ENCODE data around the gene MRPS31.

- TF ChIP-seq CTCF (IDR thresholded peaks at IDR 0.05) (no peak), POLR2A (IDR thresholded peaks at IDR 0.05) (no peak), EP300 (IDR thresholded peaks at IDR 0.05) (no peak)
Observed at GRCh38 chr13:40812724-40813445, 41.9 kb upstream of the MRPS31 start.

All from tibial nerve (tissue), 4 donors.